DOHH2 (cell line): ENCODE data around the gene ZDHHC1.

Source experiments
- H3F3A ChIP-seq: fragments of 200-600 bp; sonication (generic), shearing (Covaris generic); 2 replicates; pipeline ENCODE4 v1.6.0; 2016; ENCODE audit warnings: antibody characterized with exemption, mild to moderate bottlenecking; ENCODE audit not compliant: control insufficient read depth, insufficient read depth
- H3K27ac ChIP-seq: fragments of 200-600 bp; sonication (generic); 2 replicates; pipeline ENCODE4 v1.5.1; 2014; ENCODE audit warnings: low read depth, mild to moderate bottlenecking, low read length, moderate library complexity
- H3K27me3 ChIP-seq: fragments of 200-600 bp; sonication (generic); 2 replicates; pipeline ENCODE4 v1.6.1; 2014; ENCODE audit warnings: mild to moderate bottlenecking, low read length, mixed read lengths; ENCODE audit not compliant: control insufficient read depth
- H3K36me3 ChIP-seq: fragments of 200-600 bp; sonication (generic); 2 replicates; pipeline ENCODE4 v1.6.1; 2014; ENCODE audit warnings: mild to moderate bottlenecking, low read length, moderate library complexity, mixed read lengths; ENCODE audit not compliant: control insufficient read depth
- H3K4me1 ChIP-seq: fragments of 200-600 bp; sonication (generic); 2 replicates; pipeline ENCODE4 v1.6.1; 2014; ENCODE audit warnings: mild to moderate bottlenecking, low read length, mixed read lengths; ENCODE audit not compliant: control insufficient read depth
- H3K4me2 ChIP-seq: fragments of 200-600 bp; sonication (generic); 2 replicates; pipeline ENCODE4 v1.6.0; 2014; ENCODE audit warnings: mild to moderate bottlenecking, low read length, moderate library complexity
- H3K4me3 ChIP-seq: fragments of 200-600 bp; sonication (generic); 2 replicates; pipeline ENCODE4 v1.5.1; 2014; ENCODE audit warnings: mild to moderate bottlenecking, low read length, mixed read lengths
- H3K79me2 ChIP-seq: fragments of 200-600 bp; sonication (generic); 2 replicates; pipeline ENCODE4 v1.6.1; 2014; ENCODE audit warnings: mild to moderate bottlenecking, low read length, mixed read lengths; ENCODE audit not compliant: control insufficient read depth
- H3K9me2 ChIP-seq: fragments of 200-600 bp; sonication (generic); replicated peaks from 2 replicates; pipeline ENCODE4 v1.6.1; 2014; ENCODE audit warnings: mild to moderate bottlenecking, low read length, mixed read lengths; ENCODE audit not compliant: control insufficient read depth
- H3K9me3 ChIP-seq: fragments of 200-600 bp; sonication (generic); 2 replicates; pipeline ENCODE4 v1.6.1; 2014; ENCODE audit warnings: antibody characterized with exemption, low read length, mixed read lengths; ENCODE audit not compliant: control insufficient read depth, insufficient read depth
- H4K20me1 ChIP-seq: fragments of 200-600 bp; sonication (generic); 2 replicates; pipeline ENCODE4 v1.6.0; 2014; ENCODE audit warnings: low read depth, mild to moderate bottlenecking, antibody characterized with exemption, low read length, moderate library complexity; ENCODE audit not compliant: control insufficient read depth, insufficient read depth
- CTCF ChIP-seq: fragments of 200-600 bp; sonication (generic); IDR thresholded peaks from one replicate; pipeline ENCODE4 v1.5.1; 2014; ENCODE audit warnings: antibody characterized with exemption, mild to moderate bottlenecking, low read depth, low read length; ENCODE audit not compliant: poor library complexity, severe bottlenecking
- EZH2phosphoT487 ChIP-seq: fragments of 200-600 bp; sonication (generic); IDR thresholded peaks from 2 replicates; pipeline ENCODE4 v1.6.1; 2017; ENCODE audit warnings: borderline replicate concordance, mild to moderate bottlenecking, antibody characterized with exemption, low read length, moderate library complexity, mixed read lengths

The ZDHHC1 gene

GRCh38 chr16:67426950-67427349 lies 10.7 kb upstream of the ZDHHC1 start:
- Histone ChIP-seq H3K4me1 (peaks cover 14% of the 10 kb centered on the region), H3K79me2 (no peaks in the 10 kb centered on the region), H3K9me2 (no peaks in the 10 kb centered on the region), H4K20me1 (no peaks in the 10 kb centered on the region), H3K36me3 (no peaks in the 10 kb centered on the region), H3K27me3 (peaks cover 49% of the 10 kb centered on the region), H3K4me2 (no peak overlapping the region), H3F3A (no peaks in the 10 kb centered on the region), H3K27ac (no peak overlapping the region), H3K4me3 (no peak overlapping the region), H3K9me3 (no peaks in the 10 kb centered on the region)
- TF ChIP-seq CTCF: no peak
- TF ChIP-seq EZH2phosphoT487: no peak

GRCh38 chr16:67426022-67426421 lies 9.7 kb upstream of the ZDHHC1 start:
- Histone ChIP-seq H3K36me3 (no peaks in the 10 kb centered on the region), H3K4me2 (no peak overlapping the region), H3K4me3 (no peak overlapping the region), H3K9me3 (no peaks in the 10 kb centered on the region), H3K27me3 (peaks cover 42% of the 10 kb centered on the region), H3F3A (no peaks in the 10 kb centered on the region), H3K4me1 (peaks cover 9% of the 10 kb centered on the region), H4K20me1 (no peaks in the 10 kb centered on the region), H3K9me2 (no peaks in the 10 kb centered on the region), H3K27ac (no peak overlapping the region), H3K79me2 (no peaks in the 10 kb centered on the region)
- no peak for TF ChIP-seq CTCF
- no peak for TF ChIP-seq EZH2phosphoT487

- Histone ChIP-seq H3F3A (no peaks in the 10 kb centered on the region), H3K9me2 (no peaks in the 10 kb centered on the region), H3K79me2 (no peaks in the 10 kb centered on the region), H3K27me3 (peaks cover 40% of the 10 kb centered on the region), H4K20me1 (no peaks in the 10 kb centered on the region), H3K4me1 (peaks cover 7% of the 10 kb centered on the region), H3K4me2 (no peak overlapping the region), H3K9me3 (no peaks in the 10 kb centered on the region), H3K36me3 (no peaks in the 10 kb centered on the region), H3K27ac (no peak overlapping the region), H3K4me3 (no peak overlapping the region)
- TF ChIP-seq CTCF (no peak), EZH2phosphoT487 (no peak)
Observed at GRCh38 chr16:67425580-67425979, 9.3 kb upstream of the ZDHHC1 start.

GRCh38 chr16:67425061-67425460 lies 8.8 kb upstream of the ZDHHC1 start:
- Histone ChIP-seq H3K36me3 (no peaks in the 10 kb centered on the region), H3K27ac (no peak overlapping the region), H3F3A (no peaks in the 10 kb centered on the region), H3K9me2 (no peaks in the 10 kb centered on the region), H3K4me3 (no peak overlapping the region), H3K9me3 (no peaks in the 10 kb centered on the region), H3K79me2 (no peaks in the 10 kb centered on the region), H3K4me1 (peaks cover 4% of the 10 kb centered on the region; the same call in 1 of the 2 replicates), H3K27me3 (peaks cover 35% of the 10 kb centered on the region), H4K20me1 (no peaks in the 10 kb centered on the region), H3K4me2 (no peak overlapping the region)
- TF ChIP-seq CTCF (no peak), EZH2phosphoT487 (no peak)
